ENCODE measurements around the gene PRSS27.
"Not testable (repeated sequence)": the region's sequence is repeated elsewhere in the genome, so short reads cannot be mapped to it uniquely, and the experiment has no call there.

PRSS27 gene

DNA sequence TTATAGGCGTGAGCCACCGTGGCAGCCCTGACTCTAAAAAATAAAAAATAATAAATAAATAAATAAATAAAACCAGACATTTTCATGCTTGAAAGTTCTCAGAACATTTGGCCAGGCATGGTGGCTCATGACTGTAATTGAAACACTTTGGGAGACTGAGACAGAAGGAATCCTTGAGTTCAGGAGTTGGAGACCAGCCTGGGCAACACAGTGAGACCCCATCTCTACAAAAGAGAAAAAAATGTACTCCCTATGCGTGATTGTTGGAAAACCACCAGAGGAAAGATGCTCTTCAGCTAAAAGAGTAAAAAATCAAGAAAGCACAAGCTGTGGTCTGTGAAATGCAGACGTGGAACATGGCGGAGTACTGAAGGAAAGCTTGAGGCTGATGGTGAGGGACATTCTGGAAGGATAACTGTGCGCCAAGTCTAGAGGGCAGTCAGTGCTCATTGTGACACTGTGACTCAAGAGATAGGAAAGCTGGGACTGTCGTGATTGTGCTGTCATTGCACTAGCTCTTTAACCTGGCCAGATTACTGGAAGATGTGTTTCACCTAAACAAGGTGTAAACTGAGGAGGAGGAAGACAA lies 4.2 kb upstream of the PRSS27 start:
- no peak for DNase-seq (ENCODE audit: low read depth)

DNA sequence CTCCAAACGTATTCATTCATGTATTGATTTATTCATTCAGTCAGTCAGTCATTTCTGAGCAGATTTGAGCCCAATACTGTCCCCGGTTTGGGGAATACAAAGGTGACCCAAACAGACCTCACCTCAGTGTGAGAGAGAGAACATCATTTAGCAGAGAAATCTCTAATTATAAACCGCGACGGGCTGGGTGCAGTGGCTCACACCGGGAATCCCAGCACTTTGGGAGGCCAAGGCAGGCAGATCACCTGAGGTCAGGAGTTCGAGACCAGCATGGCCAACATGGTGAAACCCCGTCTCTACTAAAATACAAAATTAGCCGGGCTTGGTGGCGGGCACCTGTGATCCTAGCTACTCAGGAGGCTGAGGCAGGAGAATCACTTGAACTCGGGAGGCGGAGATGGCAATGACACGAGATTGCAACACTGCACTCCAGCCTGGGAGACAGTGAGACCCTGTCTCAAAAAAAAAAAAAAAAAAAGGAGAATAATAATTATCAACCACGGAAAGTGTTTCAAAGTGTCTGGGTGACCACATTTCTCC lies 1.7 kb upstream of the PRSS27 start:
- not testable (repeated sequence) for DNase-seq (ENCODE audit: low read depth)

GRCh38 chr16:2720719-2721633 lies 952 bp upstream of the PRSS27 start:
- DNase-seq (ENCODE audit: low read depth): peak; percentile 41

- no peak for DNase-seq (ENCODE audit: low read depth)
These were observed 528 bp downstream of the PRSS27 start for GRCh38 chr16:2719328-2720063.

GRCh38 chr16:2717383-2718263 lies 2.4 kb downstream of the PRSS27 start:
- no peak for DNase-seq (ENCODE audit: low read depth)

GRCh38 chr16:2716948-2717347 lies 3.1 kb downstream of the PRSS27 start:
- no peak for DNase-seq (ENCODE audit: low read depth)

DNA sequence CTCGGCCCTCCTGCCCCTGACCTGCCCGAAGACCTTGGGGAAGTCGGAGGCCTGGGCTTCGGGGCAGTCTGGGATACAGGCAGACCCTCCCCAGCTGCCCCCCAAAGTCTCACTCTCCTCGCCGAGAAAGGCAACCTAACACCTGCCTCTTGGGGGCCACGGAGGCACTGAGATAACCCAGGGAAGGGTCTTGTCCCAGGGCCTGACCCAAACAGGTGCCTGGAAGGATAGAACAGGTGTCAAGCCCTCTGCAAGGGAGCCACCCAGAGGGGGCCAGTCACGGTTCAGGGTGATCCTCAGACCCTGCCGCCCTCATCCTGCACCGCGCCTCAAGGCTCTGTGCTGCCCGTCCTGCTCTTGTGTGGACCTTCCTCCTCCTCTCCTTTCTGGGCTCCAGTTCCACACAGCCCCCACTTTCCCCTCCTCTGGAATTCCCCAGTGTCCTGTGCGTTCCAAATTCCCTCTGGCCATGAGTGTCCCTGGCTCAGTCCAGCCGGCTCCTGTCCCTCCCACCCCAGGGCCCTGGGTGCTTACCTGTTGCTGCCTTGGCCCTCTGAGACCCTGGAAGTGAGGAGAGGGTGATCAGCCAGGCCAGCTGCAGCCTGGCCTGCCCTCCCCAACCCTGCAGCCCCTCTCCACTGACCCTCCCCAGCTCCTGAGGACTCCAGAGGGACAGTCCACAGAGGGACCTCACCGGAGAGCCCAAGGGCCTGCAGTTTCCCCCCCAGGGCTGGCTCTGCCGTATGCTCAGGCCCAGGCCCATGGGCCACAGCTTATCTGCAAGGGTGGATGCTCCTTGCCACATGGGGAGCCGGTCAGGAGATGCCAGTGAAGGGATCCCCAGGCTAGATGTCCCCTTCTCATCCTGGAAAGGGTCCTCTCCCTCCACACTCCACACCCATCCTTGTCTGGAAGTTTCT lies 3.8 kb downstream of the PRSS27 start:
- DNase-seq (ENCODE audit: low read depth): no peak

DNA sequence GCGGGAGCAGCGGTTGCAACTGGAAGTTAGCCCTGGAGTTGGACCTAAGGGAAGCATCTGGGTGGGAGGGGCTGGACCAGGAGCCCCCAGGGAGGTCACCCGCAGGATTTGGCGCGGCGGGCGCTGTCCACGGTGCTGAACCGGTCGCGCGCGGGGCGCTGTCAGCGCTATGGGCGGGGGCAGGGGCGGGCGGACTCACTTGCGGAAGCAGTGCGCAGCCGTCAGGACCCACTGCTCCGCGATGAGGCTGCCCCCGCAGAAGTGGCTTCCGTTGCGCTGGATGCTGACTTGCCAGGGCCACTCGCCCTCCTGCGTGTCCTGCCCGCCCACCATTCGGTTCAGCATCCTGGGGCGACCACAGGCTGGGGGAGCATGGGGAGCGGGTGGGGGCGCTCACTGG lies 4.5 kb downstream of the PRSS27 start:
- DNase-seq (ENCODE audit: low read depth): no peak

GRCh38 chr16:2715064-2715463 lies 5.0 kb downstream of the PRSS27 start:
- no peak for DNase-seq (ENCODE audit: low read depth)

DNA sequence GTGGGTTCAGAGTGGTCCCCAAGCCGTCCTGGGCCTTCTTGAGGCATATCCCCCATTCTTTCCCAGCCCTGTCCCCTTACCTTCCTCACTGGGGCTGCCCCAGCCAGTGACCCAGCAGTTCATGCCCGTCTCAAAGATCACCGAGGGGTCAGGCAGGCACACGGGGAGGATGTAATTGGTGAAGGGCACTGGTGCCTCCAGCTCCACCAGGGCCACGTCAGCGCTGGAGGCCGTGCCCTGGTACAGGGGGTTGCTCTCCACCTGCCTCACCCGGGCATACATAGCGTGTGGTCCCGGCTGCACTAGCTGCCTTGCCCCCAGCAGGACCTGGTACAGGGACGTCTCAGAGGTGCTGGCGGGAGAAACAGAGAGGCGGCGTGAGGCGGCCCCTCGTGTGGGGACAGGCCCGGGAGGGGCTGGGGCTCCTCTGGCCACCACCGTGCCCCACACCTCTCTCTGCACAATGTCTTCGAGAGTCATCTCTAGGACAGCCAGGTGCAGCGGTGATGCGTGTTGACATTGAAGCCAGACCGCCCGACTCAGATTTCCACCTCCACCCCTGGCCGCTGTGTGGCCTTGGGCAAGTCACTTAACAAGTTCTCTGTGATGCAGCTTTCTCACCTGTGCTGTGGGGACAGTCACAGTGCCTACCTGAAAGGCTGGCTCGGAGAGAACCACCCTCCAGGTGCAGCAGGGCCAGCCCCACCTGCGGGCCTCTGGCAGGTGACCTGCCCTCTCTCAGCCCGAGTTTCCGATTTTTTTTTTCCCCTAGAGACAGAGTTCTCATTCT lies 5.8 kb downstream of the PRSS27 start:
- no peak for DNase-seq (ENCODE audit: low read depth)

DNA sequence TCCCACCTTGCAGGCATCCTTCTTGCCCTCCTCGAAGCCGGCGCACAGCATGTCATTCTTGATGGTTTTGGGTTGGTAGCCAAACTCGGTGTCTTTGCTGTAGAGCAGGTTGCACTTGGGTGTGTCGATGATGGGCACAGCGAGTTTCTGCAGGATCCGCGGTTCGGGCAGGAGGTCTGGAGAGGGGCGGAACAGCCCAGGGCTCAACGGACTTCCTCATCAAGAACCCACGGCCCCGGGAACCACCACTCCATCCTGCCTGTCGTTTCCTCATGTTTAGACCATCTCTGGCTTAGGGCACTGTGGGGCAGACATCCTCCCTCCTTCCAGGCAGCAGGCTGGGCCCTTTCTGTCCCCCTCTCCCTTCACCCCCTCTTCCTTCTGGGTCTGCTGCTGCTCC lies 6.5 kb downstream of the PRSS27 start:
- no peak for DNase-seq (ENCODE audit: low read depth)

DNA sequence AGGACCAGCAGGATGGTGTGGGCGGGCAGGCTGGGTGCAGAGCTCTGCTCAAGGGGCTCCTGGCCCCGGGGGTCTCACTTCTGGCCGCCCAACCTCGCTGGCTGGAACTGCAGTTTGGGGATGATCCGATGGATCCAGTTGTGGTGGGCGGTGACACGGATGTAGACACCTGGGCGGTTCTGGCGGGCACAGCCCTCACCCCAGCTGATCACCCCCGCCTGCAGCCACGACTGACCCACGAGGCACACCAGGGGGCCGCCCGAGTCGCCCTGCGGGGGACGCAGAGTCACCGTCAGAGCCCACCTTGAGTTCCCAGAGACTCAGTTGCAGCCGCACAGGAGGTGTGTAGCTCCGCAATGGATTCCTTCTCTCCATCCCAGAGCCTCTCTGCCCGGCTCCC lies 7.5 kb downstream of the PRSS27 start:
- DNase-seq (ENCODE audit: low read depth): no peak

- DNase-seq (ENCODE audit: low read depth): no peak
These were observed 8.0 kb downstream of the PRSS27 start for GRCh38 chr16:2712063-2712441.

DNA sequence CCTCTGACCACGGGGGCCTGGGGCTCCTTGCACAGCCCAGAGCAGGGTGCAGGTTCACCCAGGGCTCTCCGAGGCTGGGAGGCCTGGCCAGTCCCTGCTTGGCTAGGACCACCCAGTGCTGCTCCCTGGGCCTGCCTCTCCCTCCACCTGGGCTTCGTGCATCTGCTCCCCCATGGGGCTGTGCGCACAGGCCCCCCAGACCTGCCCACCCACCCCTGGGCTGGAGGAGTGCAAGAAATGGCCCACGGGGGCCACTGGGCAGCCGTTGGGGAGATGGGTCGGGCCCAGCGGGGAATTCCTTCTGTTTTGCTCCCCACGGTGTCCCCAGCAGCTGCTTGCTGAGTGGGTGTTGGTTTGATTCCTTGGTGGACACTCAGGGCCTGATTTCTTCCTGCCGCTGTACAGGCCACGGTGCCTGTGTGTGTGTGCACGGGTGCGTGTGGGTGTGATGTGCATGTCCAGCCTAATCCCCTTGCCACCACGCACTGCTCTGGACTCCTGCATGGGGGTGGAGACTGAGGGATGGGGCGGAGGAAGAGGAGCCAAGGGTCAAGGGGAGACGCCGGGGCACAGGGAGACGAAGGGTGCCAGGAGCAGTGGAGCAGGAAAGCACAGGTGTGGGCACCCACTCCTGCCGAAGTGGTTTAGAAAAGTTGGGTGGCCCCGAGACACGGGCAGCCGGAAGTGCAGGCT lies 8.5 kb downstream of the PRSS27 start:
- no peak for DNase-seq (ENCODE audit: low read depth)

DNA sequence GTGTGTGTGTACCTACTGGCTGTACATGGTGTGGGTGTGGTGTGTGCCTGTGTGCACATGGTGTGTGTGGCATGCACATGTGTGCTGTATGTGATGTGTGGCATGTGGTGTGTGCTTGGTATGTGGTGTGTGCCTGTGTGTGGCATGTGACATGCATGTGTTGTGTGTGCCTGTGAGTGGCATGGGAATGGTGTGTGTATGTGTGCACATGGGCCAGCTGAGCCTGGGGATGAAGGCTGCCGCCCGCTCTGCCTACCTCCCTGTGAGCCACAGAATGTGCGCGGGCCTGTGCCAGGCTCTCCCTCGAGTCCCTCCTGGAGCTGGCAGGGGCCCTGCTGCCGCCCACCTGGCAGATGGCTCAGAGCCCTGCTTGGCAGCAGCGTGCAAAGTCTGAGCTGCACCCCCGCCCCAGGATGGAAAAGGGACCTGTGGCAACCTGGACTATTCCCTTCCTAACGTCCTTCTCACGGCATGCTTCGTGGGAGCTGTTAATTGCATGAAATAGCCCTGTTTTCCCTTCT lies 9.3 kb downstream of the PRSS27 start:
- DNase-seq (ENCODE audit: low read depth): no peak

GRCh38 chr16:2710021-2710710 lies 9.9 kb downstream of the PRSS27 start:
- DNase-seq (ENCODE audit: low read depth): no peak

DNA sequence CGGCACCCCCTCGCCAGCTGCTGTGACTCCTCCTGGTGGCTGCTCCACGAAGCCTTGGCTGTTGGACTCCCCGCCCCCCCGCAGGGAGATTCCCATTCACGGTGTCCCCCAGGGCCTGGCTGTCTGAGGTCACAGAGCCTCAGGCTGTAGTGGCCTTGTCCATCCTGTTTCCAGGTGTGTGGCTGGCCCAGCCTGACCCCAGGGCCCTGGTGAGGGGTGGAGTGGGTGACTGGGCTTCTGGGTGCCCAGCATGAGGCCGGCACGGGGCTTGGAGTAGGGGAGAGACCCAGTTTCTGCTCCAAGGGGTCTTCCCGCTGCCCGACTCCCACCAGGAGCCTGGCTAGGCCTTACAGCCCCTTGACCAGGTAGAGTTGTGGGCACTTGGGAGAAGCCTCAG lies 10.4 kb downstream of the PRSS27 start:
- no peak for DNase-seq (ENCODE audit: low read depth)

GRCh38 chr16:2708955-2709587 lies 11.0 kb downstream of the PRSS27 start:
- no peak for DNase-seq (ENCODE audit: low read depth)
